ENCODE data around the gene NCOA5.

Gene NCOA5

DNA sequence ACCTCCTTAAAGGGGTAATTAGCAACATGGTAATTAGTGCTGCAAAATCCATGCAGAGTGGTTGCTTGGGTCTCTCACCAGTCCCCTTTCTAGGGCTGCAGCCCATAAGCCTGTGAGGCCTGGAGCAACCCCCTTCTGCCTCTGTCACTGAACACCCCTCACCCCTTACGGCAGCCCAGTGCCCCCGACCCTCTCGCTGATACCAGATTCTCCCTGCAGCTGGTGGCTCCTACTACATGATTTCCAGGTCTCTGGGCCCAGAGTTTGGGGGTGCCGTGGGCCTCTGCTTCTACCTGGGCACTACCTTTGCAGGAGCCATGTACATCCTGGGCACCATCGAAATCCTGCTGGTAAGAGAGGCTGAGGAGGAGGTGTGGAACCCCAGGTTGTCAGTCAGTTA lies 52.7 kb downstream of the NCOA5 start:
- no peak for ATAC-seq
- no peak for DNase-seq

DNA sequence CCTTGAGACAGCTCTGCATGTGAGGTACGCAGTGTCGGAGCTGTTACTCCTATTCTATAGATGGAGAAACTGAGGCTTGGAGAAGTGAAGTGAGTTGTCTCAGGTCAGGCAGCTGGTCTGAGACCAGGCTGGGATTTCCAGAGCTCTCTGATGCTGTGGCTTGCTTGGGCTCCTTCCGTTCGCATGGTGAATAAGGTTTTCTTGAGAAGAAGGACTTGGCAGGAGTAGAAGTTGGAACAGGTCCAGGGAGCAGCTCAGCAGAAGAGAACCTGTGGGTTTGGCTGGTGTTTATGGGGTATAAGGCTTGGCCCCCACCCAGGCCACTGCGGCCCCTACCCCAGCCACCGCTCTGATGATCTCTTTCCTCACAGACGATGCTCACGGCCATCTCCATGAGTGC lies 53.4 kb downstream of the NCOA5 start:
- ATAC-seq (no peak), DNase-seq (no peak)

DNA sequence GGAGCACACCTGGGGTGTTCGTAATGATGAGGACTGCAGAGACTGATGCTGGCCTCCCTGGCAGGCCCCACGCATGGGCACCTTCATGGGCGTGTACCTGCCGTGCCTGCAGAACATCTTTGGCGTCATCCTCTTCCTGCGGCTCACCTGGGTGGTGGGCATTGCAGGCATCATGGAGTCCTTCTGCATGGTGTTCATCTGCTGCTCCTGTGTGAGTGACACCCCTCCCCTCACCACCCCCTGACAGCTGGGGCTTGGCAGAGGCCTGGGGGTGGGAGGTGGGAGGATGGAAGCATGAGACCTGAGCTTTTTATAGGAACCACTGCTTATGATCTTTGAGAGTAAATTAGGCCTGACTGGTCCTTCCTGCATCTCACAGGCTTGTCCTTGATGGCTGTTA lies 54.0 kb downstream of the NCOA5 start:
- ATAC-seq (no peak), DNase-seq (no peak)

DNA sequence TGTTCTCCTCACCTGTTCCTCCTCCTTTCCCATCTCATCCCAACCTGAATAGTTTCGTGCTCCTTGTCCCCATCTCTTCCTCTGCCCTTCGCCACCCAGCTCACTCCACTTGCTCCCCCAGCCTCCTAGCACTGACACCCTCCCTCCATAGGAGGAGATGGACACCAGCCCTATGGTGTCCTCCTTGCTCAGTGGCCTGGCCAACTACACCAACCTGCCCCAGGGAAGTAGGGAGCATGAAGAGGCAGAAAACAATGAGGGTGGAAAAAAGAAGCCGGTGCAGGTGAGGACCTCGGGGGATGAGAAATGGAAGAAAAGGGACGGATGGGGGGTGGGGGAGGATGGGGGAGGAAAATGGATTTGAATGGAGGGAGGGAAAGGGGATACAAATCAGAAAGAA lies 54.5 kb downstream of the NCOA5 start:
- ATAC-seq (no peak), DNase-seq (no peak)

DNA sequence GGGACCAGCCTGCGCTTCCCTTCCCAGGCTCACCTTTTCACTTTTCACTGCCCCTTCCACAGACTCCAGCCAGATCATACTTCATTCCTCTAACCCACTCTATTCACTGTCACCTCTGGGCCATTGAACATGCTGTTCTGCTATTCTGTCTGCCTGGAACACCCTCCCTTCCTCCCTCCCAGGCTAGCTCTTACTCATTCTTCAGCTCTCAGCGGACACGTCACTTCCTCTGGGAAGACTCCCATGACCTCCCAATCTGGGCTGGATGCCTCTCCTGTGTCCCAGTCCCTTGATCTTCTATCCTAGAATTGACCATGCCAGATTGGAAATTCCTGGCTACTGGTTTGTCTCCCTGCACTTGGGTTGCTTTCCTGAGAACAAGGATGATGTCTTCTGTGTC lies 55.7 kb downstream of the NCOA5 start:
- no peak for ATAC-seq
- no peak for DNase-seq

DNA sequence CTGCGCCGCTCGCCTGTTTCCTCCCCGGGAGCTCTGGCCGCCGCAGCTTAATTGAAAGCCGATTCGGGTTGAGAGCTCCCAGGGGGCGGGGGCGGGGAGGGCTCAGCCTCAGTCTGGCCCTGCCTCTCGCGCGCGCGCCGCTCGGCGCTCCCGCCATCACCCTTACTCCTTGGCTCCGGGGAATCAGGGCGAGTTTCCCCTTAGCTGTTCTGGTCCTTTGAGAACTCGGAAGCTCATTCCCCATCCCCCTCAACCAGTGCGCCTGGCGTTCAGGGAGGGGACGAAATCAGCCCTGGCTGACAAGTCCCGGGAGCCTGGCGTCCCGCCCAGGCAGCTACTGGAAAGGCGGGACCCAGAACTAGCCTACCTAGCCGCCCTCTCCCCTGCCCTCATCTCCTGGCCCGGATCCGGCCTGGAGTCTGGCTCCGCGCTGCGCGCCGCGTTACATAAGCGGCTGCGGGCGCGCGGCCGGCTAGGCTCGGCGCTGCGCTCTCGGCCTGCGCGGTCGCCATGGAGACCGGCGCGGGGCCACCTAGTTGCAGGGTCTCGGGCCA lies 58.0 kb downstream of the NCOA5 start:
- ATAC-seq, result peak; percentile 24
- no peak for DNase-seq

DNA sequence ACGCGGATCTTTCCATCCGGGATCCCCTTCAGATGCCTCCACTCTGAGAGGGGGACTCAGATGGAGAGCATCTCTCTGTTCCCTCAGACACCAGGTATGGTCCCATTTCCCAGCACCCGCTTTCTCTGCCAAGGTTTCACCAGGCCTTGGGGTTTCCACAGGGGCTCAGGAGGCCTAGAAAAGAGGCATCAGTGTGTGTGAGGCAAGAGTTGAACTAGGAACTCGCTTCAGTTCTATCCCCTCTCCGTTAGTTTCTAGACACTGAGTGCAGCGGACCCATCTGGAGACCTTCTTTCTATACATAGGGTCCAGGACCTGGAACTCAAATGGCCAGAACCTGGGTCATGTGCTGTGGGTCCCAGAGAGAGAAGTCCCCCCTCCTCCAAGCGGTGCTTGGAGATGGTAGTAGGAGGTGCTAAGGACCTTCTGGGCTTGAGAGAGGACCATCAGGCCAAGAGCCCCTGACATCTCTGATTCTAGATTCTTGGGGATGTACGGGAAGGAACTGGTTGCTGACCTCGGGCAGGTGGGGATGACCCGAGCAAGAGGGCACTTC lies 58.7 kb downstream of the NCOA5 start:
- DNase-seq (no peak), ATAC-seq (no peak)

DNA sequence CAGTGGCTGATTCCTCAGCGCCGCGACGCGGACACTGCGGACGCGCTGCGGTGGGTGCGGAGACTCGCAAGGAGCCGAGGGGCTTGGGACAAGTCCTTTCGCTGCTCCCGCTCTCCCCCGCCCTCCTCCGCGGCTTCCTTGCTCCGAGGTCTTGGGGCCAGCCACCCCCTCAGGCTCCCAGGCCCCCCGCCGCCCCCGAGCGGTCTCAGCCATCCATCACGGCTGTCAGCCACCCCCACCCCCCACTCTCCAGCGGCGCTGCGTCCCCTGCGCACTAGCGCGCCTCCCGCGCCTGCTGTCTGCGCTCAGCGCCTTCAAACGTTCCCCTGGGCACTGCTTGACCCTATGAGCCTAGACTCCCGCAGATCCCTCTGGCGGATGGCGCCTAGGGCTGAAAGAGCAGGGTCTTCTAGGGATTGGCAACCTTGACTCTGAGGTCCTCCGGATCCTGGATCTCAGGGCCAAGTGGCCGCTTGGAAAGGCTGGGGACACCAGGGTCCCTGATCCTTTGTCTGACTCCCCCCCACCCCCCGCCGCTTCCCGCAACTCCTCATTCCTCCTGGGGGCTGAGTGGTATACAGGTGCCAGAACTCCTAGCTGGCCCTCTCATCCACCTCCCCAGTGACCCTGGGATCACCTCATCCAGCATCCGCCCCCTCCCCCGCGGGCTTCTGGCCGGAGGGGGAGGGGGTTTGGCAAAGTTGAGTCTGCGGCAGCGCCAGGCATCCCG lies 59.3 kb downstream of the NCOA5 start:
- no peak for DNase-seq
- ATAC-seq, result no peak

DNA sequence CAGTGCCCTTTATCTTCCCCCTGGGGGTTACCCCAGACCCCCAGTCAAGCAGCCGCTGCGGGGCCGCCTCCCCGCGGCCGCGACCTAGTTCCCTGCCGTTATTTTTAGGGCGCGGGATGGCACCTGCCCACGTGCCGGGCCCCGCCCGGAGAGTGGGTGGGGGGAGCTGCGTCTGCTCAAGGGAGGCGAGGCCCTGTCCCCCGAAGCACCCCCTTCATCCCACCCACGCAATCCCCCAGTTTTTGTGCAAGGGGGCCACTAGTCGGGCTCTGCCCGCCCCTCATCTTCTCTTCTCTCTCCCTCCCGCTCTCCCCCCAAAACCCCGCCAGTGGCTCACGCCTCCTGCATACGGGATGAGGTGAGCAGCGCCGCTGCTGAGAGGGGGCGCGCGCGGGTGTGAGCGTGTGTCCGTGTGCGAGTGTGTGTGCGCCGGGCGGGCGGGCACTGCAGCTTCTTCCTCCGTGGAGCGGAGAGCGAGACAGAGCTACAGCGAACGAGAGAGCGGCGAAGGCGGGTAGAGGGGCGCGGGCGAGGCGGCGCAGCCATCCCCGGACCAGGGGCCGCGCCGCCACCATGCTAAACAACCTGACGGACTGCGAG lies 60.9 kb downstream of the NCOA5 start, which contains the start of gene SLC12A5:
Gene SLC12A5 (plus strand): TSS at position 444 of the 600 bp plus-strand sequence. CDS start 130 bp downstream, at position 574.
- no peak for DNase-seq

DNA sequence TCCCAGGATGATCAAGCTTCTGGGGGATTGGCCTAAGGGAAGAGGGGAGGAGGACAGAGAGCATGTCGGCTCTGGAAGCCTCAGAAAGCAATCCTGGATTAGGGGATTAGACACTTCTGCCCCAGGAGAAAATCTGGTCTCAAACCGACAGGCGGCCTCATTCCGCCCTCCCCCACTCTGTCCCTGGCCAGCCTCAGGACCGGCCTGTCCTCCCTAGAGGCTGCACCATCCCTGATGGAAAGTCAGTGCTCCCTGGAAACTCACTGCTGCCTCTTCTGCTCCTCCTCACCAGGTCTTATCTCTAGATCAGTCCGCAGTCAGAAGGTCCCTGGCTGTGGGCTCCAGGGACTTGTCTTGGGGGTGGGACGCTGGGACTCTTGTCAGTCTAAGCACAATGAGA lies 61.7 kb downstream of the NCOA5 start:
- ATAC-seq (no peak), DNase-seq (no peak)

More for the DNA sequence above, 60.9 kb downstream of the NCOA5 start, which contains the start of gene SLC12A5:
- ATAC-seq, result no peak

DNA sequence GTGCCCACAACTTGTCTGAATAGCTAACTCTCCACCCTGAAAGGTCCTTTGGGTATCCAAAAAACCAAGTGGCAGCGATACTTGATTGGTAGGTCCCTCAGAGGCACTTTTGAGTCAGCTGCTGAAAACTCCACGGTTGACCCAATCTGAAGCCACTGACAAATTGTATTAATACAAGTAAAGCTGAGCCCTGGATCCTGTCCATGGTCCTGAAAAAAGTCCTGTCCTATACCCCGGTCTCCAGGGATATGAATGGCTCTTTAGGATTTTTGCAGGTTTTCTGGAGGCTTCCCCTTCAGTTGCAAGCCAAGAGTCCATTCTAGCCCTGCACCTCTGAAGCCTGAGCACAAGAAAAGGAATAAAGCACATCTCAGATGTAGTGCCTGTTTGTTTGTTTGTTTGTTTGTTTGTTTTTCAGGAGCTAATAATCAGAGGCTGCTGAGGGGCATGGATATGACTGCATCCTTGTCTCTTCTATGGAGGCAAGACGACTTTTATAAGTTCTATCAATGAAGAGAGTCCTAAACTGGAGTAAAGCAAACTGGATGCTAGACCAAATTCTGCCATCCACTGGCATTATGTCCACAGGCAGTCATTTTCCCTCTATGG lies 62.4 kb downstream of the NCOA5 start:
- ATAC-seq (no peak), DNase-seq (peak; percentile 34)

DNA sequence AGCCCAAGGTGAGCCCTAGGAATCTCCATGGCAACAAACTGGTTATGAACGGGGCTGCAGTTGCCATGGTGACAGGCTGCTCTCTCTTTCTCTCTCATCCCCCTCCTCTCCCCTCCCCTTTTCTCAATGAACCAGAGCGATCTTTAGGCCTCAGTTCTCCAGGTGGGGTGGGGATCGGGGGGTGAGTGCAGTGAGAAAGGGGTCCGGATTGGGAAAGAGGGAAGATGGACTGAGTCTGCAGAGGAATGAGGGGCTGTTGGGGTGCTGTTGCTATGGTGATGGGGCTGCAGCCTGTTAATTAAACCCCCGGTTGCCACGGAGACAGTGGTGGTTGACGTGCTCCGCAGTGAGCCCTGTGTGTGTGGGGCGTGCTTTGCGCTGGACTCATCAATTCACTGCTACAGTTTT lies 64.4 kb downstream of the NCOA5 start:
- ATAC-seq, result no peak
- DNase-seq, result no peak

DNA sequence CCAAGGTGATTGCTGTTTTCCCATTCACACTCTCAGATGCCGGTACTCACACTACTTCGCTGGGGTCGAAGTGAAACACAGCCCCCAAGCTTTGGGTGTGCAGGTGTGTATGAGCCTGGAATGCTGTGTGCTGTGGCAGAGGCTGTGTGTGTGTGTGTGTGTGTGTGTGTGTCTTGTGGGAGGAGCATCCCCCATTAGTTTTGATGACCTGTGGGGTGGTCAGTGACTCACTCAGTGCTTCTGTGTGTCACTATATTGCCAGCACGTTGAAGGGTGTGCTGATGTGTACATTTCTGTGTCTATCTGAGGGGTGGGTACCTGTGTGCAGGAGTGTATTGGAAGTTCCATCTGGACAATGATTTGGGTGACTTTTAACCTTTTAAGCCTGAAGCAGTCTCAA lies 65.8 kb downstream of the NCOA5 start:
- no peak for DNase-seq
- no peak for ATAC-seq

DNA sequence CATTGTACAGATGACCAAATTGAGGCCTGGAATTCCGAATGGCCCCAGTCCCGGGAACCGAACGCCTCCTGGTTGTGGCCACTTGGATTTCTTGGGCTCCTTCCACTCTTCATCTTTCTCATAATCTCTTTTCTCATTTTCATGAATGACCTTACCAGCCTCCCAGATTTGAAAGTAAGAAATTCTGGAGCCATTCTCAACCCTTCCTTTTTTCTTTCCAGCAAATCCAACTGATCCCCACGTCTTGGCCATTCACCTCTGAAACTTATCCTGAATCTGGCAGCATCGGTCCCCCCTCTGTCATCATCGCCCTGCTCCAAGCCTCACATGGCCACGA lies 66.6 kb downstream of the NCOA5 start:
- no peak for DNase-seq
- ATAC-seq, result no peak

DNA sequence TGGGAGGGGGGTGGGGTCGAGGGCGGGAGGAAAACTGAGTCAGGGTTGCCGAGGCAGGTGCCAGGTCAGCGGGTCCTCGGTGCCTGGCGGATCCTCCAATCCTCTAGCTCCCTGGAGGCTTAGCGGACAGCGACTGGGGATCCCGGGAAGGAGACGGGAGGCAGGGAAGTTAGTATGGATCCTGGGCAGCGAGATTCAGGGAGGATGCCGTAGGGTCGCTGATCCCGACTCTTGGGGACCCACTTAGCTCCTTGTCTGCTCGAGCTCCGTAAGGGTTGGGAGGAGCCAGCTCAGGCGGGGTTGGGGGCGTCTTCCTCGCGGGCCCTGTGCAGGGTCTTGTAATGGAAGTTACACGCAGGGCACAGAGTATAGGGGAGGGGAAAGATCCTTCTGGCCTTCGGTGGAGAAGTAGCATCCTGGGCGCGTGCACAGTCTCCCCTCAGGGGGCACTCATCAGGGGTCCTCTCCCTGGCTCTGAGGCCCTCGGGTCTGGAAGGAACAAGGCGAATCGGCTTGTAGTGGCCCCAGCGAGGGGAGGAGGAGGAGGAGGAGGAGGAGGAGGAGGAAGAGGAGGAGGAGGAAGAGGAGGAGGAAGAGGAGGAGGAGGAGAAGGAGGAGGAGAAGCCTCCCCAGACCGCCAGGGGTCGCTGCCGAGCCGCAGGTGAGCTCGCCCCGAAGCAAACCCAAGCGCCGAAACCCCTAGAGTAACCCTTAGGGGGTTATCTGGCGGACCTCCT lies 67.2 kb downstream of the NCOA5 start:
- peak; percentile 63 for ATAC-seq

DNA sequence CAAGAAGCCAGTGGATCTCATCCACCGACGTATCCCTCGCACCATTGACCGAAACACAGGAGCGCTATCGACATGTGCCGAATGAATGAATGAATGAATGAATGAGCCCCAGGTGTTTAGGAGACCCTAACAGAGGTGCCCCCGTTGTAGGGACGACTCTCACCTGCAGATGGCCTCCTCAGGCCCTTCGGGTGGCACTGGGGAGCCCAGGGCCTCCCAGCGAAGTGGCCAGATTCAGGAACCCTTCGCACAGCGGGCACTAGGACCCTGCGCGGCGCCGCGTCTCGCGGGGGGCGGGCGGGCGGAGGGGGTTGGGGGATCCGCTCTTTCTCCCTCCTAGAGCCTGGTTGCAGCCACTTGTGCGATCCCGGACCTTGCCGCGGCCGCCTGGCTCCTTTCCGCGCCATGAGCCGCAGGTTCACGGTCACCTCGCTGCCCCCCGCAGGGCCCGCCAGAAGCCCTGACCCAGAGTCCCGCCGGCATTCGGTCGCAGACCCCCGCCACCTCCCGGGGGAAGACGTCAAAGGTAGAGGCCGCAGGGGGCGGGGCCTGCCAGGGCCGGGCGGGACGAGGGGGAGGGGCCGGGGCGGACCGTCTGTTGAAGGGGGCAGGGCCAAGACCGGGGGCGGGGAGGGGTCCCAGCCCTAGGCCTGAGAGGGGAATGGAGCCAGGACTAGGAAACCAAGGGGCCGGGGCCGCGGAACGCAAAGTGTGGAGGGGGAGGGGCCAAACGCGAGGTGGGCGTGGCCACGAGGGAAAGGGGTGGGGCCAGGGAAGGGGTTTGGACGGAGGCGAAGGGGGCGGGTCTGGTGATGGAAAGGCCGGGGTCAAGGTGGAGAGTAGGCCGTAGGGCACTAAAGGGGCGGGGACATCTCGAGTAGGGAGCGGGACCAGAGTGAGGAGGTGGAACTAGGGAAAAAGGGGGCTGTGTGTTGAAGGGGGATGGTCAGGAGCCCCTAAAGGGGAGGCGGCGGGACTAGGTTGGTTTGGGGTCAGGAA lies 68.1 kb downstream of the NCOA5 start:
- DNase-seq (peak; percentile 70), ATAC-seq (peak; percentile 48)

More for the DNA sequence above, 67.2 kb downstream of the NCOA5 start:
- DNase-seq, result peak; percentile 91

DNA sequence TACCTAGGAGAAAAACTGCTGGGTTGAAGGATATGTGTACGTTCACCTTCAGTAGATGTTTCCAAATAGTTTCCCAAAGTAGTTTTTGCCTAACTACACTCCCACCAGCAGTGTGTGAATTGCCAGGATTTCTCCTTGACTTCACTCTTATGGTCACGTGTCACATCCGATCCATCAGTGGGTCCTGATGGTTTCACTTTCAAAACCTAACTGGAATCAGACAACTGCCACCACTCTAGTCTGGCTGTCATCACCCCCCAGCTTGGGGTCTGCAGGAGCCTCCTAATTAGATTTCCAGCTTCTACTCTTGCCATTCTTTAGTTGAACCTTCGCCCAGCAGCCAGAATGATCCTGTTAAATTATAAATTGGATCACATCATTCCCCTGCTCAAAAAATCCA lies 69.2 kb downstream of the NCOA5 start:
- ATAC-seq (no peak), DNase-seq (no peak)

DNA sequence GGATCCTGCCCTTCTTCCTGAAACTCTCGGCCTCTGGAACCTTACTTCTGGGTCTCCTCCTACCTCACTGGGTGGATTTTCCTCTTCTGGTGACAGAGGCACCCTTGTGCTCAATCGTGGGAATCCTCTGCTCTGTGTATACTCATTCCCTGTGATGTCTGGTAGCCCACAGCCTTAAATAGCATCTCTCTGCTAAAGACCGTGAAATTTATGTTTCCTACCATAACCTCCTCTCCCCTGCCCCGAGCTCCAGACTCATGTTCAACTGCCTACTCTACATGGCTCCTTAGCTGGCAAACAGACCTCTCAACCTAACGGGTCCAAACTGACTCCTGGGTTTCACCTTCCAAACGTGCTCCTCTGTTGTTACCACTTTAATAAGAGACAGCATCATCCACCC lies 71.2 kb downstream of the NCOA5 start:
- no peak for ATAC-seq

DNA sequence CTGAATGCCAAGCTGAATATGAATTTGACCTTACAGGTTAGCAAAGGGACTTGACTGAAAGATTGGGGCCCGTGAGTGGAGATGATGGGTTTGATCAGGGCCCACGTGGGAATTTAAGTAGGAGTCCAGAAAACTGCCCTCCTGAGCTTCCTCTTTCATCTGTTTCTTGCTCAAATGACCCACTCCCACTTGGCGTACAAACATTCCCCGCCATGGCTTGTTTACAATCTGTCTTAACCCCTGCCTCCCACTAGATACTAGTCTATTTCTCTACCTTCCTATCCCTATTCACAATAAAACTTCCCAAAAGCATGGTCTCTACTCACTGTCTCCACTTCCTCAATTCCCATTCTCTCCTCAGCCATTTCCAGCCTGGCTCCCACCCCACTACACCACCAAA lies 71.7 kb downstream of the NCOA5 start:
- ATAC-seq (no peak), DNase-seq (no peak)

More for the DNA sequence above, 71.2 kb downstream of the NCOA5 start:
- no peak for DNase-seq

DNA sequence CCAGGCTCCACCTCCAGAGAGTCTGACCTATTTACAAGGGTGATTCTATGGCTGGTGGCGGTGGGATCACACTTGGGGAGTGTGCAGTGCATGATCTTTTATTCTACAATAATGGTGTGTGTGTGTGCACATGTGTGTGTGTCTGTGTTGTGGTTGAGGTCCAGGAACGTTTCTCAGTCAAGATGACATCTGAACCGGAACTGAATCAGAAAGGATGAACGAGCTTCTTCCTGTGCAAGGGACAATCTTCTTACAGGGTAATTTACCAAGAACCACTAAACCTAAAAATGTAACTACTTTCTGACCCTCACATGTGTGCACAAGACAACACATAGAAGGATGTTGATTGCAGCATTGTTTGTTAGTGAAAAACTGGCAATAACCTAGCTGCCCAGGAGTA lies 72.5 kb downstream of the NCOA5 start:
- ATAC-seq (no peak), DNase-seq (no peak)
